ENCODE measurements around the gene KRT74.

DNA sequence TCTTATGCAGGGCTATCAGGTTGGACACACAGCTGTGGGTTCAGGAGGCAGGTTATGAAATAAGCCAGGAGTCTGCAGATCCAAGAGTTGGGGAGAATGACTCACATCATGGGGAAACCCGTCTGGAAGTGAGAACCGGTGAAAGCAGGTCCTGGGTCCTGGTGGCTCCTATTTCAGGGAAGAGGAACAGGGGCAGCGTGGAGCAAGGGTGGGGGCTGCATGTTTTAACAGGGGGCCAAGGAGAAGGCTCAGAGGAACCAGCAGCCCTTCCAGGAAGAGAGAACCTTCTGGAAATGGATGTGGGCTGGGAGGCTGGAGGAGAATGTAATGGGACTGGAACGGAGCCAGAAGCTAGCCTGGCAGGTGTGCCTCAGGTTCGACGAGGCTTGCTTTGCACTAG is 7.8 kb upstream of the KRT74 start:
- TF ChIP-seq POLR2AphosphoS5 (IDR thresholded peaks at IDR 0.05; ENCODE audit: low read depth, low read length) (no peak), SIN3A (IDR thresholded peaks at IDR 0.05; ENCODE audit: borderline replicate concordance, insufficient read depth, low read length) (no peak), FOXP2 (optimal IDR thresholded peaks at IDR 0.05; ENCODE audit: borderline replicate concordance, extremely low read depth, extremely low read length, insufficient read depth) (no peak)
- TF ChIP-seq, protein P1, sequence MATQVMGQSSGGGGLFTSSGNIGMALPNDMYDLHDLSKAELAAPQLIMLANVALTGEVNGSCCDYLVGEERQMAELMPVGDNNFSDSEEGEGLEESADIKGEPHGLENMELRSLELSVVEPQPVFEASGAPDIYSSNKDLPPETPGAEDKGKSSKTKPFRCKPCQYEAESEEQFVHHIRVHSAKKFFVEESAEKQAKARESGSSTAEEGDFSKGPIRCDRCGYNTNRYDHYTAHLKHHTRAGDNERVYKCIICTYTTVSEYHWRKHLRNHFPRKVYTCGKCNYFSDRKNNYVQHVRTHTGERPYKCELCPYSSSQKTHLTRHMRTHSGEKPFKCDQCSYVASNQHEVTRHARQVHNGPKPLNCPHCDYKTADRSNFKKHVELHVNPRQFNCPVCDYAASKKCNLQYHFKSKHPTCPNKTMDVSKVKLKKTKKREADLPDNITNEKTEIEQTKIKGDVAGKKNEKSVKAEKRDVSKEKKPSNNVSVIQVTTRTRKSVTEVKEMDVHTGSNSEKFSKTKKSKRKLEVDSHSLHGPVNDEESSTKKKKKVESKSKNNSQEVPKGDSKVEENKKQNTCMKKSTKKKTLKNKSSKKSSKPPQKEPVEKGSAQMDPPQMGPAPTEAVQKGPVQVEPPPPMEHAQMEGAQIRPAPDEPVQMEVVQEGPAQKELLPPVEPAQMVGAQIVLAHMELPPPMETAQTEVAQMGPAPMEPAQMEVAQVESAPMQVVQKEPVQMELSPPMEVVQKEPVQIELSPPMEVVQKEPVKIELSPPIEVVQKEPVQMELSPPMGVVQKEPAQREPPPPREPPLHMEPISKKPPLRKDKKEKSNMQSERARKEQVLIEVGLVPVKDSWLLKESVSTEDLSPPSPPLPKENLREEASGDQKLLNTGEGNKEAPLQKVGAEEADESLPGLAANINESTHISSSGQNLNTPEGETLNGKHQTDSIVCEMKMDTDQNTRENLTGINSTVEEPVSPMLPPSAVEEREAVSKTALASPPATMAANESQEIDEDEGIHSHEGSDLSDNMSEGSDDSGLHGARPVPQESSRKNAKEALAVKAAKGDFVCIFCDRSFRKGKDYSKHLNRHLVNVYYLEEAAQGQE (IDR thresholded peaks at IDR 0.05; ENCODE audit: insufficient read depth in 1 of 2, low read depth in 2 of 2, low read length in 2 of 2), result no peak

All from PFSK-1 (cell line).